HL-60 (cell line): ENCODE measurements around the gene CDC73.
"Not testable (repeated sequence)": the region's sequence is repeated elsewhere in the genome, so short reads cannot be mapped to it uniquely, and the experiment has no call there.

Source experiments
- DNase-seq, 2 experiments: peaks; one replicate each; pipeline ENCODE4 v3.0.0-alpha.2; 2010 to 2020; ENCODE audit warnings: low read depth in 1 of 2, low spot score in 1 of 2
- H3K27ac ChIP-seq: fragments of 250-450 bp; sonication (Bioruptor Pico); replicated peaks from 2 replicates; pipeline ENCODE4 v1.5.1; 2020; ENCODE audit warnings: mild to moderate bottlenecking, moderate library complexity
- H3K27me3 ChIP-seq: fragments of 250-450 bp; sonication (Bioruptor Pico); 2 replicates; pipeline ENCODE4 v1.5.1; 2021; ENCODE audit warnings: mild to moderate bottlenecking, moderate library complexity; ENCODE audit not compliant: insufficient read depth, poor library complexity, severe bottlenecking
- H3K4me3 ChIP-seq: replicated peaks from 2 replicates; pipeline ENCODE4 v1.5.1; 2011; ENCODE audit warnings: mild to moderate bottlenecking, control low read depth, low read length; ENCODE audit not compliant: insufficient read depth
- GABPA ChIP-seq: IDR thresholded peaks from 2 replicates; pipeline ENCODE4 v1.6.1; 2012; ENCODE audit warnings: low read depth
- POLR2AphosphoS5 ChIP-seq: IDR thresholded peaks from 2 replicates; pipeline ENCODE4 v1.6.1; 2012; ENCODE audit warnings: low read depth
- SPI1 ChIP-seq: IDR thresholded peaks from 2 replicates; pipeline ENCODE4 v1.6.1; 2012; ENCODE audit warnings: low read depth, mild to moderate bottlenecking, borderline replicate concordance
- TF ChIP-seq, protein P1 (sequence below): IDR thresholded peaks from one replicate; pipeline ENCODE4 v1.5.1; 2011; ENCODE audit warnings: low read length, control low read depth, inconsistent platforms; ENCODE audit not compliant: insufficient read depth
- TF ChIP-seq, protein P2 (sequence below): IDR thresholded peaks from 2 replicates; pipeline ENCODE4 v1.6.1; 2012; ENCODE audit warnings: low read depth; ENCODE audit not compliant: insufficient replicate concordance

CDC73 gene

DNA sequence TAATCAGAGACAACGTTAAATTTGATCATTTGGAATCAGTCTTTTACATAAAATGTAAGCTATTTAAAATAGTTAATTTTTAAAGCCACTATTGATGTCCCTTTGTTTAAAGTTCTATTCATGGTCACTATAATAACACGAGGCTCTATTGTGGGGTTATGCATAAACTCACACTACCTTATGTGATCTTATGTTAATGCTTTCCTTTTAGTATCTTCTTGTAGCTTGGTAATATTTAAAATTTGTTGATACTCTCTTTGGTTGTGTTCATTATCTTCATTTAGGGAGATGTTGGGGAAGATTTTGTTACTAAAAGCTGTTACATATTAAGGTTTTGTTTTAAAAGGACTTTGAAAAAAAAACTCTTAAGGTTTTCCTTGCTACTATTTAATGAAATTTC lies 63.4 kb downstream of the CDC73 start:
- H3K4me3 ChIP-seq, result no peak overlapping the region
- no peak overlapping the region for H3K27ac ChIP-seq
- TF ChIP-seq, protein P1, sequence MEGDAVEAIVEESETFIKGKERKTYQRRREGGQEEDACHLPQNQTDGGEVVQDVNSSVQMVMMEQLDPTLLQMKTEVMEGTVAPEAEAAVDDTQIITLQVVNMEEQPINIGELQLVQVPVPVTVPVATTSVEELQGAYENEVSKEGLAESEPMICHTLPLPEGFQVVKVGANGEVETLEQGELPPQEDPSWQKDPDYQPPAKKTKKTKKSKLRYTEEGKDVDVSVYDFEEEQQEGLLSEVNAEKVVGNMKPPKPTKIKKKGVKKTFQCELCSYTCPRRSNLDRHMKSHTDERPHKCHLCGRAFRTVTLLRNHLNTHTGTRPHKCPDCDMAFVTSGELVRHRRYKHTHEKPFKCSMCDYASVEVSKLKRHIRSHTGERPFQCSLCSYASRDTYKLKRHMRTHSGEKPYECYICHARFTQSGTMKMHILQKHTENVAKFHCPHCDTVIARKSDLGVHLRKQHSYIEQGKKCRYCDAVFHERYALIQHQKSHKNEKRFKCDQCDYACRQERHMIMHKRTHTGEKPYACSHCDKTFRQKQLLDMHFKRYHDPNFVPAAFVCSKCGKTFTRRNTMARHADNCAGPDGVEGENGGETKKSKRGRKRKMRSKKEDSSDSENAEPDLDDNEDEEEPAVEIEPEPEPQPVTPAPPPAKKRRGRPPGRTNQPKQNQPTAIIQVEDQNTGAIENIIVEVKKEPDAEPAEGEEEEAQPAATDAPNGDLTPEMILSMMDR, result no peak
- TF ChIP-seq GABPA (no peak), POLR2AphosphoS5 (no peak), SPI1 (no peak)
- TF ChIP-seq, protein P2, sequence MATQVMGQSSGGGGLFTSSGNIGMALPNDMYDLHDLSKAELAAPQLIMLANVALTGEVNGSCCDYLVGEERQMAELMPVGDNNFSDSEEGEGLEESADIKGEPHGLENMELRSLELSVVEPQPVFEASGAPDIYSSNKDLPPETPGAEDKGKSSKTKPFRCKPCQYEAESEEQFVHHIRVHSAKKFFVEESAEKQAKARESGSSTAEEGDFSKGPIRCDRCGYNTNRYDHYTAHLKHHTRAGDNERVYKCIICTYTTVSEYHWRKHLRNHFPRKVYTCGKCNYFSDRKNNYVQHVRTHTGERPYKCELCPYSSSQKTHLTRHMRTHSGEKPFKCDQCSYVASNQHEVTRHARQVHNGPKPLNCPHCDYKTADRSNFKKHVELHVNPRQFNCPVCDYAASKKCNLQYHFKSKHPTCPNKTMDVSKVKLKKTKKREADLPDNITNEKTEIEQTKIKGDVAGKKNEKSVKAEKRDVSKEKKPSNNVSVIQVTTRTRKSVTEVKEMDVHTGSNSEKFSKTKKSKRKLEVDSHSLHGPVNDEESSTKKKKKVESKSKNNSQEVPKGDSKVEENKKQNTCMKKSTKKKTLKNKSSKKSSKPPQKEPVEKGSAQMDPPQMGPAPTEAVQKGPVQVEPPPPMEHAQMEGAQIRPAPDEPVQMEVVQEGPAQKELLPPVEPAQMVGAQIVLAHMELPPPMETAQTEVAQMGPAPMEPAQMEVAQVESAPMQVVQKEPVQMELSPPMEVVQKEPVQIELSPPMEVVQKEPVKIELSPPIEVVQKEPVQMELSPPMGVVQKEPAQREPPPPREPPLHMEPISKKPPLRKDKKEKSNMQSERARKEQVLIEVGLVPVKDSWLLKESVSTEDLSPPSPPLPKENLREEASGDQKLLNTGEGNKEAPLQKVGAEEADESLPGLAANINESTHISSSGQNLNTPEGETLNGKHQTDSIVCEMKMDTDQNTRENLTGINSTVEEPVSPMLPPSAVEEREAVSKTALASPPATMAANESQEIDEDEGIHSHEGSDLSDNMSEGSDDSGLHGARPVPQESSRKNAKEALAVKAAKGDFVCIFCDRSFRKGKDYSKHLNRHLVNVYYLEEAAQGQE, result no peak
- H3K27me3 ChIP-seq, result no peaks in the 10 kb centered on the region
- no peak for DNase-seq

DNA sequence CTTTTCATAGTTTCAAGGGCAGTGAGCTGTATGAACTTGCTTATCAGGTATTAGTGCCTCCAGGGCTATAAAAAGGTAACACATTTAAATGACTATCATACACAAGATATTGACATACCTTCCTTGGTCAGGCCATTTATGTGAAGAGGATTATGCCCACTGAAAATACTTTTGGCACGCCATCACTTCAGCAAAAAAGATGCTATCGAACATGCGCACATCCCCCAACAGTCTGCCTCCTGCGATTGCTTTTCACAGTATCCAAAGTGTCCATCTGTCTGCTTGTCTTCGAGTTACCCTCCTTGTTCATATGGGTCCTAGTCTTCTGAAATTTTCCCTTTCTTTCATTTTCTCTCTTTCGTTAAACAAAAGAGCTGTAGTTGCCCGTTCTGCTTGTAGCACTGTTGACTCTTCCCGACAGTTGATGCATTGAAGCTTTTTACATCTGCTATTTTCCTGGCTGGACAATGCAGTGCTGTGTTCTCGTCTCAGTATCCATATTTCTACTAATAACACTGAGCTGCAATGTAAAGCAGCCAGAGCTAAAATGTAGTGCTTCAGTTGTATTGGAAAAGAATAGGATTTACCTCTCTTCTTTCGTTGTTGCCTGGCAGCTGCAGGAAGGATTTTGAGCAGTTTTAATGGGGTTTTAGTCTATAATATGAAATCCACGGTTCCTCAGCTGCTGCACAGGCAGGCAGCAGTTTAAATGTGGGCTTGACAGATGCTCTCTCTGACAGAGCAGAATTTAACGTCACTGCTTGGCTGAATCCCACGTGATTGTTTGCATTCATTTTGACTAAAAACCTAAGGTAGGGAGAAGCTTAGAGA lies 64.3 kb downstream of the CDC73 start, which contains the start of gene B3GALT2:
Gene B3GALT2 (minus strand): TSS at position 713 of the 831 bp plus-strand sequence. CDS start 5,051 bp downstream, outside the sequence.
- no peak for DNase-seq
- H3K4me3 ChIP-seq, result no peak within 1 kb of the TSS
- no peaks in the 10 kb centered on the region for H3K27me3 ChIP-seq
- no peak within 1 kb of the TSS for H3K27ac ChIP-seq
- TF ChIP-seq POLR2AphosphoS5, result no peak
- TF ChIP-seq, protein P1, result no peak
- TF ChIP-seq GABPA, result no peak
- TF ChIP-seq, protein P2, result no peak
- no peak for TF ChIP-seq SPI1

DNA sequence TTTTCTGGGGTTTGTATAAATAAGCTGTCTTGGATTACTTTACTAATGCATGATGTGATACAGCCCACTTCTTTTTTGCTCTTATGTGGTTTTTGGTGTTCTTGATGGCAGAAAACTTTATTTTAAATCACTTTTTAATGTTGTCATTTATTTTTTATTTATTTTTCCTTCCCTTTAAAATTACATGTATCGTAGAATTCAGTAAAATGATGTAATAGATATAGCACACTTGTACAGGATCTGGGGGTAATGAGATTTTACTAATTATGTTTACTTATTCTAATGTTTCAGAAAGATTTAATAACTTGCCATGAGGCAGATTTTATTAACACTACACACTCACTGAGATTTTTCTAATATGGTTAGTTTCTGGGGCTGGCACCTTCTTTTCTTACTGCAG lies 65.3 kb downstream of the CDC73 start:
- DNase-seq, result no peak
- H3K4me3 ChIP-seq, result no peak overlapping the region
- TF ChIP-seq POLR2AphosphoS5 (no peak), SPI1 (no peak), GABPA (no peak)
- TF ChIP-seq, protein P2, result no peak
- TF ChIP-seq, protein P1, result no peak
- H3K27ac ChIP-seq, result no peak overlapping the region
- H3K27me3 ChIP-seq, result no peaks in the 10 kb centered on the region

DNA sequence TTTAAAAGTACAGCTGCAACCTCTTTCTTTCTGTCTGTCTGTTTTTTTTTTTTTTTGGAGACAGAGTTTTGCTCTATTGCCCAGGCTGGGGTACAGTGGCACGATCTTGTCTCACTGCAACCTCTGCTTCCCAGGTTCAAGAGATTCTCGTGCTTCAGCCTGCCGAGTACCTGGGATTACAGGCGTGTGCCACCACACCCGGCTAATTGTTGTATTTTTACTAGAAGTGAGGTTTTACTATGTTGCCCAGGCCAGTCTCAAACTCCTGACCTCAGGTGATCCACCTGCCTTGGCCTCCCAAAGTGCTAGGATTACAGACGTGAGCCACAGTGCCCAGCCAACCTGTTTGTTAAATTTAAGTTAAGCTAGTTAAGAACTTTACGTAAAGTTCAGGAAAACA lies 67.1 kb downstream of the CDC73 start:
- DNase-seq, H3K4me3 ChIP-seq, H3K27ac ChIP-seq, H3K27me3 ChIP-seq: not testable (repeated sequence)
